Fibroblast of lung (primary cell): Measurements from ENCODE around the gene SEC23IP.
"Not testable (repeated sequence)": the region's sequence is repeated elsewhere in the genome, so short reads cannot be mapped to it uniquely, and the experiment has no call there.

ENCODE experiments used
- EZH2 ChIP-seq: IDR thresholded peaks from 2 replicates; pipeline ENCODE4 v1.5.1; 2012; ENCODE audit warnings: low read length, control low read depth, mild to moderate bottlenecking; ENCODE audit errors: missing control alignments
- TF ChIP-seq, protein P1 (sequence below), 2 donors: IDR thresholded peaks in 1 of 2; conservative IDR thresholded peaks in 1 of 2; 1 replicate in 1 of 2; 2 replicates in 1 of 2; pipeline ENCODE4 v1.5.1; 2011 to 2012; ENCODE audit warnings: low read length in 2 of 2, control low read depth in 1 of 2, inconsistent platforms in 1 of 2, low read depth in 1 of 2, mild to moderate bottlenecking in 1 of 2

- TF ChIP-seq, protein P1, sequence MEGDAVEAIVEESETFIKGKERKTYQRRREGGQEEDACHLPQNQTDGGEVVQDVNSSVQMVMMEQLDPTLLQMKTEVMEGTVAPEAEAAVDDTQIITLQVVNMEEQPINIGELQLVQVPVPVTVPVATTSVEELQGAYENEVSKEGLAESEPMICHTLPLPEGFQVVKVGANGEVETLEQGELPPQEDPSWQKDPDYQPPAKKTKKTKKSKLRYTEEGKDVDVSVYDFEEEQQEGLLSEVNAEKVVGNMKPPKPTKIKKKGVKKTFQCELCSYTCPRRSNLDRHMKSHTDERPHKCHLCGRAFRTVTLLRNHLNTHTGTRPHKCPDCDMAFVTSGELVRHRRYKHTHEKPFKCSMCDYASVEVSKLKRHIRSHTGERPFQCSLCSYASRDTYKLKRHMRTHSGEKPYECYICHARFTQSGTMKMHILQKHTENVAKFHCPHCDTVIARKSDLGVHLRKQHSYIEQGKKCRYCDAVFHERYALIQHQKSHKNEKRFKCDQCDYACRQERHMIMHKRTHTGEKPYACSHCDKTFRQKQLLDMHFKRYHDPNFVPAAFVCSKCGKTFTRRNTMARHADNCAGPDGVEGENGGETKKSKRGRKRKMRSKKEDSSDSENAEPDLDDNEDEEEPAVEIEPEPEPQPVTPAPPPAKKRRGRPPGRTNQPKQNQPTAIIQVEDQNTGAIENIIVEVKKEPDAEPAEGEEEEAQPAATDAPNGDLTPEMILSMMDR (conservative IDR thresholded peaks at IDR 0.05 in 1 of 2, IDR thresholded peaks at IDR 0.05 in 1 of 2; ENCODE audit: low read depth in 1 of 2, low read length in 2 of 2) = not testable (repeated sequence)
- not testable (repeated sequence) for TF ChIP-seq EZH2
Observed at GRCh38 chr10:119886070-119886469, 6.5 kb upstream of the SEC23IP start.
